SK-N-DZ (cell line): ENCODE measurements around the gene PEPD.

Experiments used
- DNase-seq: peaks from one replicate; pipeline ENCODE4 v3.0.0-alpha.2; 2015; ENCODE audit warnings: low spot score

PEPD gene

DNA sequence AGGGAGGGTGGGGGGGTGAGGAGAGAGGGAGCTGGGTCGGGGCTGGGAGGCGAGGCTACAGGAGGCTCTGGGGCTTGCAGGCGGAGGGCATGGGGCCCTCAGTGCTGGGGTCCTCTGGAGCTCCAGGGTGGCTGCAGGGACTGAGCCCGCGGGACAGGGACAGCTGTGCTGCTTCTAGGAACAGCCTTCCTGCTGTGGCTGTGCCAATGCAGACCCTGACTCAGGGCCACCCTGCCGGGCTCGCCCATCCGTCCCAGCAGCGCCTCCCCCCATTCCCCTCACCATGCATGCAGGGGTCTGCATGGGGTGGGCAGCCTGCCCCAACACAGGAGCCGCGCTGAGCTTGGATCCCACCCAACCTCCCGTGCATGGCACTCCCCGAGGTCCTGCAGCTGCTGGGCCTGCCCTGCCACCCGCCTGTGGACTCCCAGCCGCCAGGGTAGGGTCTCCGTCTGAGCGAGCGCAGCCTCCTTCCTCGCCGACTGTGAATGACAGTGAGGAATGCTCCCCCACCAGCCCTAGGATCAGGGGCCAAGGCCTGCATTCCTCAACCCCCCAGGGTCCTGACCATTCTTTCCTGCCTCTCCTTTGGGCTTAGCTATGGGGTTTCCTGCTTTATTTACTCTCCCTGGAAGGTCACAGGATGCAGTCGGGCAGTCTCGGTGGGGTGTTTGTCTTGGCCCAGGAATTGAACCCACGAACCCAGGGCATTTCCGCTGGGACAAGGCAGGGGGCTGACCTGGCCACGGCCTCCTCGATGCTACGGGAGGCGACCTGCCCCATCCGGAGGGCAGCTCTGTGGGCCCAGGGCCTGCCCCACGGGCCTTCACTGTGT lies 124.7 kb downstream of the PEPD start:
- no peak for DNase-seq

DNA sequence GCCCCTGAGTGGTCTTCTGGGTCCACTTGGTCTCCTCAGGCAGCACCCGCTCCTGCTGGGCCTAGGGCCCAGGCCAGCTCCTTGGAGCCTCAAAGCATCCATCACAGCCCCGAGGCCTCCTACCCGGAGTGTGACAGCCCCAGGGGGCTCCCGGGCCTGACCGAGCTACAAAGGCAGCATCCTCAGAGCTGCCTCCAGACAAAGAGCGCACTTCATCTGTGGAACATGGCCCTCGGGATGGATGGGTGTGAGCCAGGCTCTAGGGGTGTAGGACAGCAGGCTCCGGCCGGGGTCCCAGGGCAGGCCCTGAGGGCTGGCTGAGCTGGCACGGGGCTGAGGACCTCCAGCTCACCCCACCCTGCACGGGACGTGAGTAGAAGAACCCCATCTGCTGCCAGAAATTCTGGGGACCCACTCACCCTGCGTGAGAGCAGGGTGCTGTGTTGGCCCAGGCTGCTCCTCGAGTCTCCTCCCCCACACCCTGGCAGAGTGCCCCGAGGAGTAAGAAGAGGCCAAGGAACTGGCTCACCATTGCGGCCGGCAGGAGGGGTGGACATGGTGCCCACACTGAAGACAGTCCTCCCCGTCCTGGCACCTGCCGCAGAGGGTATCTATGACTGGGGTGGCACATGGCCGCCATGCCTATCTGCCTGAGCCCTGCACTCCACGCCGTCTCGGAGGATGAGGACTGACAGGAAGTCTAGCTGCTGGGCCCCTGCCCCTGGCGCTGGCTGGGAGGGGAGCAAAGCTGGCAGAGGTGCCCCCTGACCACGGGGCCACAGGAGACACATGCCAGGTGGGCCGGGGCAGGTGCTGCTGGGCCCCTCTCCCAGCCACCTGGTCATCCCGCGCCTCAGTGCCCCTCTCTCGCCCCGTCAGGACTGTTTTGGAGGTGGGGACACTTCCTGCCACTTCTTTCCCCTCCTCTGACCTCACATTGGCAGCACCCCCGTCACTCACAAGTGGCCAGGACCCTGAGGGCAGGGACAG lies 125.7 kb downstream of the PEPD start:
- no peak for DNase-seq

GRCh38 chr19:33394723-33395560 lies 126.6 kb downstream of the PEPD start:
- no peak for DNase-seq

DNA sequence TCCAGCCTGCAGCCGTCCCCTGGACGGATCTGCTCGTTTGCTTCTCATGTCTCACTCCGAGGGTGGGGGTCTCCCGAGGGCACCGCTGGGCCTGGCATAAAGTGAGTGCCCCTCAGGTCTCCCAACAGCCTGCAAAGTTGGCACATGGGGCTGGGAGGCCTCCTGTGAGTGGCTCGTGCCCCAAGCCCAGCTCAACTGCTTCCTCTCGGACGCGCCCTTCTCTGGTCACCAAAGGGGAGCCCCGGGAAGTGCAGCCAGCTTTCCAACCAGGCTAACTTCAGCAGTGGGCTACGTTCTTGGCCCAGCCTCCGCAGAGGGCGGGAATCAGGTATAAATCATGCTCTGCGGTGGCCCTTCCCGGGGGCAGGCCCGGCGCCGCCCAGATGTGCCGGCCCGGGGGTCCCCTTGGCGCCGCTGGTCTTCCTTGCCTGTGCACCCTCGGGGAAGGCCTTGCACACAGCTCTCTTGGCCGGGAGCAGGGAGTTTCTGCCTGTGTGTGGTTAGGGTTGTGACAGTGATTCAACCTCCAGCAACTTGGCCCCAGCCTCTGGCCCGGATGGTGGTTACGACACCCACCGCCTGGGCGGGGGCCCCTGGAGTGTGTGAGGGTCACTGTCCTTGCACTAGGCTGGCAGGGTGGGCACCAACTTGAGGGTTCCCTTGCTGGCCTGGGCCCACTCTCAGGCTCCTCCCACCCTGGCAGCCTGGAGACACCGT lies 127.4 kb downstream of the PEPD start:
- no peak for DNase-seq

- DNase-seq = no peak
Observed at GRCh38 chr19:33393286-33394005, 128.1 kb downstream of the PEPD start.

DNA sequence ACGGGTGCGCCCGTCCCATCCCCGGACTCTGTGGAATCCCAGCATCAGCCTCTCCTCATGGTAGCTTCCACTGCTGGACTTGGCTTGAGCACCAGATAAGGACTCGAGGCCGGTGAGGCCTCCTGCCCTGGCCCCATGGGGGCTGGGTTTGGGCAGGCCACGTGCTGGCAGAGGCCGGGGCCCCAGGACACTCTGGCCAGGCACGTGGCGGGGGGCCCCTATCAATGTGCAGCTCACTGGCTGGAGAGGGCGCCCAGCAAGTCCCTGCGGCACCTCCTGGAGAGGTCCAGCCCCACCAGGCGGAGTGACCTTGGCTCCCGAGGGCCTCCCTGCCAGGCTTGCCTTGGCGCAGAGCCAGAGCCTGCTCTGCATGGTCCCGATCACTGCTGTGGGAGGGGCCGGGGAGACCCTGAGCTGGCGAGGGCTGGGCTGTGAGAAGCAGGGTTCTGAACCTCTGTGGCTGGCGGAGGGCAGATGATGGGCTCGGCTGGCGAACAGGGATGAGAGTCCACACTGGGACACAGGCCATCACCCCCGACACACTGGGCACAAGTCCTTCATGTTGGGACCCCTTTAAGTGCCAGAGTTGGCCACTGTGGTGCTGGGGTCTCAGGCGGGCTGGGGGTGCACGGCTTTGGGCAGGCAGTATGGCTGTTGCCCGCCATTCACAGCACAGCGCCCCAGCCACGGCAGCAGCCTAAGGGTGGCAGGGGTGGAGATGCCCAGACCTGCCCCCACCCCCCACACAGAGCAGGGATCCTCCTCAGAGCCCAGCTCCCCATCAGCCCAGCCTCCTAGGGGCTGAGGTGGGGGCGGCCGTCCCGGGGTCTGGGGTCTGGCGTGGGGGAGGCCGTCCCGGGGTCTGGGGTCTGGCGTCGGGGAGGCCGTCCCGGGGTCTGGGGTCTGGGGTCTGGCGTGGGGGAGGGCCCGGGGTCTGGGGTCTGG lies 129.0 kb downstream of the PEPD start:
- DNase-seq = no peak

DNA sequence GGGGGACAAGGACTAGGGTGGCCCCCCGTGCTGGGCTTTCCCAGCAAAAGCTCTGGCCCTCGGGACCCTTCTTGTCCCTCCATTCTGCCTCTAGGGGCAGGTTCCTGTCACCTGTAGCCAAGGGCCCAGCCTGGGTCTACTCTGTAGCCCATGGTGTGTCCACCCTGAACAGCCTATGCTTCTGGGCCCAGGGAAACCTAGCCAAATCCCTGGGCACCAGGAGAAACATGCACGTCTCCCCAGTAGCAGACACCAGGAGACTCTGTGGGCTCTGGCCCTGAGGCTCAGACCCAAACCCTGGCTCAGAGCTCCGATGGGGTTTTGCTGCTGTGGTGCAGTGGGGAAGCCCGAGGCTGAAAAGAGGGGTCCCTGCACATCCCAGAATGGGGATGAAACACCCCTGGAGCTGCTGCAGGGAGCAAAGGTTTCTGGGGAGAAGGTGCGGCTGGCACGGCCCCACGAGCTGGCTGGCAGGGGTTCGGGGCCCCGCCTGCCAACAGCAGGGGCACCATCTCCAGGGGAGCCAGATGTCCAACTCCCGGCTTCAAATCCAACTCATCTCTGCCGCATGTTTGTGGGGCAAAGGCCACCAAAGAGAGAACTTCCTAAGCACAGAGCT lies 129.9 kb downstream of the PEPD start:
- DNase-seq = no peak

DNA sequence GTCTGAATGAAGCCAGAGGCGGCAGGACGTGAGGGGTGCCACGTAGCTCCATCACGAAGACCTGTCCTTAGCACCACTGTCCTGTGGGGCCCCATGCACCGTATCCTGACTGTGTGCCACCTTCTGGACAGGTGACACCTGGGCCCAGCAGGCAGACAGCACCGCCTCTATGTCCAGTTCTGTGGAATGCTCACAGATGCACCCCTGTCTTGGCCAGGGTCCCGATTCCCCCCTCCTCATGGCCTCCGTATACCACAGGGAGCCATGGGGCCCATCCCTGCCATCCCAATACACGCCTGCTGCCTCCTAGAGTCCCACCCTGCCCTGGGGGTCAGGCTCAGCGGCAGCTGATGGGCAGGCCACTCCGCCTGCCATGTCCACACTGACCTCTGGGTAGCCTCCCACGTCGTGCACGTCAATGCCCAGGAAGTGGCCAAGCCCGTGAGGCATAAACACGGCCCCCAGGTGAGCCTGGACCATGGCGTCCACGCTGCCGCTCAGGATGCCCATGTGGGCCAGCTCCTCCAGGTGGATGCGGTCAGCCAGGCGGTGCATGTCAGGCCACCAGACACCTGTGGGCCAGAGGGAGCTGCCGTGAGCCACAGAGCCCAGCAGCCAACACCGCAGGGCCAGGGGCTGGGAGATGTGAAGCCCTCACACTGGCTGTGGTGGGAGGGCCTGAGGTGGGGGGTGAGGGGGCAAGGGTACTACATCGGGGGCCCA lies 130.5 kb downstream of the PEPD start:
- DNase-seq = no peak

DNA sequence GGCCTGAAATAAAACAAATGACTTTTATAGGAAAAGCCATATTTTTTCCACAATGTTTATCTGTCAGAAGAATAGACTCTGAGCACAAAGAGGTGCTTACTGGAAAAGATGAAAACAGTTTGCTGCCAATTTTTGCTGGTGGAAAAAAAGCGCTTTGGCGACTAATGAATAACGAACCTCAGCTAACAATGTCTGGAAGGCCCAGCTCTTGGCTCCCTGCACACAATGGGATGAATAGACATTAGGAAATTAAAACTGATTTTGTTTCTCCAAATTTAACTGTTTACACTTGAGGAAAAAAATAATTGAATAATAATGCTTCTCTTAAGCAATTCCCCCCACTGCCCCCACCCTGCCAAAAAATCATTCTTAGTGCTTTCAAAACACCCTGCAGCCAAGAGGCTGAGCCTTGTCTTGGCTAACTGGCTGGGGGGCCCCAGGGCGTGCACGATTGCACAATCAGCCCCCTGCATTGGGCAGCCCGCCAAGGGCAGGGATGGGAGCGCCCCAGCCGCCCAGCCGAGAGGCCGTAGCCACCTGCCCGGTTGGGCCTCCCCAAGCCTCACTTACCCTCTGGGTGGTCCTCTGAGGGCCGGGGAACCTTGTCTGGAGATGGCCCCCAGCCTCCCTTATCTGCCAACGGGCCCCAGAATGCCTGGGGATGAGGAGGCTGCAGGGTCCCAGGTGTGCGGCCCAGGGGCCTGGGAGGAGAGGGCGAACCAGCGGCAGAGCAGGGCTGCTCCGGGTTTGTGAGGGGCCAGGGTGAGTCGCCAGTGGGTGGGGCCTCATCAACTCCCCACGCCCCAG lies 131.3 kb downstream of the PEPD start:
- no peak for DNase-seq

GRCh38 chr19:33389421-33390100 lies 132.0 kb downstream of the PEPD start:
- no peak for DNase-seq

DNA sequence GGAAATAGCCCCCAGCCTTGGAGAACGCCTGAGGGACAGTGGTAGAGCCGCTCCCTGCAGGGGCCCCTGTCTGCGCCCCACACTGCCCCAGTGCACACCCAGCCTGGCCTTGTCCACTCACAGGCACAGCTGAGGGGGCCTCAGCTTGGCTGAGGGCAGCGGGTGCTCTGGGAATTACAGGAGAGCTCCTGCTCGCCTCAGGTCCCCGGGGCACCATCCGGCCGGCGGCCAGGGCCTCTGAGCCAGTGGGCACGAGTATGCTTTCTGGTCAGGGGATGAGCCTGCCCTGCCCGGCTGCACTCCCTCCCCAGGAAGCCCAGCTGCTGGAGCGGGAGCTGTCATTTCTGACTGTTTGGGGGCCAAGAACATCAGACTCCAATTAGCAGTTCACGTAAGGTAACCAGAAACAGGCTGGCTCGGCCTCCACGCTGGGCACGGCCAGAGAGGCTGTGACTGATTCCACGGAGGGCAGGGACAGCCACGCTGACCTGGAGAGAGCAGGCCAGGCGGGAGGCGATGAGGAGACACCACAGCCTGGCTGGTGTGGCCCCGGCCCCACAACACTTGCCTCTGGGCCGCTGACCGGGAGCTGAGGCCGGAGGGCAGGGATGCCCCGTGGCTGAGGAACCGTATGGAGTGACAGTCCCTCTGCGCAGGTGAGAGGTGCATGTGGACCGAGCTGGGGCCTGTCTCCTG lies 132.7 kb downstream of the PEPD start:
- no peak for DNase-seq

- no peak for DNase-seq
Observed at GRCh38 chr19:33388231-33388724, 133.3 kb downstream of the PEPD start.

DNA sequence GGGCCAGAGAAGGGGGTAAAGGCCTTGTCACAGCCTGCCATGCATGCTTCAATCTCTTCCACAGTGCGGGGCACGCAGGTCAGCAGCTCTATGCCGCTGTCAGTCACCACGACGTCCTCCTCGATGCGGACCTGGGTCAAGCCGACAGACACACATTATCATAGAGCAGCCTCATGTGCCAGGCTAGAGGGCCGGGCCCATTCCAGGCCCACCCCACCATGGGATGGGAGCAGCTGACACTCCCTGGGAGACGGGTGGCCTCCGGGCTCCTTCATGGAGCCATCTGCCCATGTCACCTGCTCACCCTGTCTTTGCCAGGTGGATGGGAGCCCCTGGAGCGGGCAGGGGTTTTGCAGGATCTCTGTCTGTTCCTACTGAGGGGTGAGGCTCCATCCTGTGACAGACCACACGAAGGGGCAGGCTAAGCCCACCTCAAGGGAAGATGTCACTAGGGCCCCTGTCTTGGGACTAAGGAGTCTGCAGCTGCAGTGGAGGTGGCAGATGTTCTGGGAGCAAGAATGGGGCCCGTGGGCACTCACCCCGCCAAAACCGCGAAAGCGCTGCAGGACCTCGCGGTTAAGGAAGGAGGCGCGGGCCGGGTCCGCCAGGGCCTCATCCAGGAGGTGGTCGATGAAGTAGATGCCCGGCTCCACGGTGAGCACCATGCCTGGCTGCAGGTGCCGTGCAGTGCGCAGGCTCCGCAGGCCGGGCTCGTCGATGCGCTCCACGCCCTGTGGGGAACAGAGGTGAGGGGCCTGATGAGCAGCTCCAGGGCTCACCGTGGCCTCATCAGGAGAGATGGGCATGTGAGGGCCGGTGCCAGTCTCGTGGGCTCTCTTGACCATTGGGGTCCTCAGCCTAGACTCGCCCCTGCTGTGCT lies 134.0 kb downstream of the PEPD start:
- no peak for DNase-seq

GRCh38 chr19:33386361-33386858 lies 135.2 kb downstream of the PEPD start:
- DNase-seq = no peak
